ENCODE results near the gene TRIO.

The TRIO gene

GRCh38 chr5:14264605-14265316 is 121.6 kb downstream of the TRIO start (continued):
- TF ChIP-seq, protein P1, sequence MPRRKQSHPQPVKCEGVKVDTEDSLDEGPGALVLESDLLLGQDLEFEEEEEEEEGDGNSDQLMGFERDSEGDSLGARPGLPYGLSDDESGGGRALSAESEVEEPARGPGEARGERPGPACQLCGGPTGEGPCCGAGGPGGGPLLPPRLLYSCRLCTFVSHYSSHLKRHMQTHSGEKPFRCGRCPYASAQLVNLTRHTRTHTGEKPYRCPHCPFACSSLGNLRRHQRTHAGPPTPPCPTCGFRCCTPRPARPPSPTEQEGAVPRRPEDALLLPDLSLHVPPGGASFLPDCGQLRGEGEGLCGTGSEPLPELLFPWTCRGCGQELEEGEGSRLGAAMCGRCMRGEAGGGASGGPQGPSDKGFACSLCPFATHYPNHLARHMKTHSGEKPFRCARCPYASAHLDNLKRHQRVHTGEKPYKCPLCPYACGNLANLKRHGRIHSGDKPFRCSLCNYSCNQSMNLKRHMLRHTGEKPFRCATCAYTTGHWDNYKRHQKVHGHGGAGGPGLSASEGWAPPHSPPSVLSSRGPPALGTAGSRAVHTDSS (tag by site-specific recombination; IDR thresholded peaks at IDR 0.05): no peak; the same call in 1 of the 2 replicates
- TF ChIP-seq ZNF701 (tag by site-specific recombination; IDR thresholded peaks at IDR 0.05) (no peak), ZNF266 (tag by site-specific recombination; IDR thresholded peaks at IDR 0.05; ENCODE audit: low read depth) (no peak), SALL2 (tag by site-specific recombination; IDR thresholded peaks at IDR 0.05; ENCODE audit: borderline replicate concordance) (no peak), ZBTB17 (tag by site-specific recombination; IDR thresholded peaks at IDR 0.05) (peak; percentile 91), KLF9 (tag by site-specific recombination; IDR thresholded peaks at IDR 0.05; ENCODE audit: low read depth) (peak; percentile 77), ZNF48 (tag by site-specific recombination; IDR thresholded peaks at IDR 0.05) (no peak), ZNF76 (tag by site-specific recombination; IDR thresholded peaks at IDR 0.05; ENCODE audit: borderline replicate concordance, low read depth) (peak; percentile 58; the same call in 1 of the 2 replicates), ZNF548 (tag by site-specific recombination; IDR thresholded peaks at IDR 0.05) (no peak), ZNF629 (tag by site-specific recombination; IDR thresholded peaks at IDR 0.05) (peak; percentile 91), SCRT1 (tag by site-specific recombination; IDR thresholded peaks at IDR 0.05; ENCODE audit: borderline replicate concordance) (no peak), ZNF529 (tag by site-specific recombination; IDR thresholded peaks at IDR 0.05; ENCODE audit: insufficient replicate concordance) (no peak), ZNF549 (tag by site-specific recombination; IDR thresholded peaks at IDR 0.05) (peak; percentile 96), ZNF341 (tag by site-specific recombination; IDR thresholded peaks at IDR 0.05; ENCODE audit: low read depth) (peak; percentile 51; the same call in 1 of the 2 replicates), ZNF433 (tag by site-specific recombination; IDR thresholded peaks at IDR 0.05; ENCODE audit: low read depth) (no peak), ZBTB48 (tag by site-specific recombination; IDR thresholded peaks at IDR 0.05) (no peak; the same call in 1 of the 2 replicates)
- TF ChIP-seq, protein P2, sequence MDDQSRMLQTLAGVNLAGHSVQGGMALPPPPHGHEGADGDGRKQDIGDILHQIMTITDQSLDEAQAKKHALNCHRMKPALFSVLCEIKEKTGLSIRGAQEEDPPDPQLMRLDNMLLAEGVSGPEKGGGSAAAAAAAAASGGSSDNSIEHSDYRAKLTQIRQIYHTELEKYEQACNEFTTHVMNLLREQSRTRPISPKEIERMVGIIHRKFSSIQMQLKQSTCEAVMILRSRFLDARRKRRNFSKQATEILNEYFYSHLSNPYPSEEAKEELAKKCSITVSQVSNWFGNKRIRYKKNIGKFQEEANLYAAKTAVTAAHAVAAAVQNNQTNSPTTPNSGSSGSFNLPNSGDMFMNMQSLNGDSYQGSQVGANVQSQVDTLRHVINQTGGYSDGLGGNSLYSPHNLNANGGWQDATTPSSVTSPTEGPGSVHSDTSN (CRISPR knock-in tag; IDR thresholded peaks at IDR 0.05): no peak
- TF ChIP-seq, protein P3, sequence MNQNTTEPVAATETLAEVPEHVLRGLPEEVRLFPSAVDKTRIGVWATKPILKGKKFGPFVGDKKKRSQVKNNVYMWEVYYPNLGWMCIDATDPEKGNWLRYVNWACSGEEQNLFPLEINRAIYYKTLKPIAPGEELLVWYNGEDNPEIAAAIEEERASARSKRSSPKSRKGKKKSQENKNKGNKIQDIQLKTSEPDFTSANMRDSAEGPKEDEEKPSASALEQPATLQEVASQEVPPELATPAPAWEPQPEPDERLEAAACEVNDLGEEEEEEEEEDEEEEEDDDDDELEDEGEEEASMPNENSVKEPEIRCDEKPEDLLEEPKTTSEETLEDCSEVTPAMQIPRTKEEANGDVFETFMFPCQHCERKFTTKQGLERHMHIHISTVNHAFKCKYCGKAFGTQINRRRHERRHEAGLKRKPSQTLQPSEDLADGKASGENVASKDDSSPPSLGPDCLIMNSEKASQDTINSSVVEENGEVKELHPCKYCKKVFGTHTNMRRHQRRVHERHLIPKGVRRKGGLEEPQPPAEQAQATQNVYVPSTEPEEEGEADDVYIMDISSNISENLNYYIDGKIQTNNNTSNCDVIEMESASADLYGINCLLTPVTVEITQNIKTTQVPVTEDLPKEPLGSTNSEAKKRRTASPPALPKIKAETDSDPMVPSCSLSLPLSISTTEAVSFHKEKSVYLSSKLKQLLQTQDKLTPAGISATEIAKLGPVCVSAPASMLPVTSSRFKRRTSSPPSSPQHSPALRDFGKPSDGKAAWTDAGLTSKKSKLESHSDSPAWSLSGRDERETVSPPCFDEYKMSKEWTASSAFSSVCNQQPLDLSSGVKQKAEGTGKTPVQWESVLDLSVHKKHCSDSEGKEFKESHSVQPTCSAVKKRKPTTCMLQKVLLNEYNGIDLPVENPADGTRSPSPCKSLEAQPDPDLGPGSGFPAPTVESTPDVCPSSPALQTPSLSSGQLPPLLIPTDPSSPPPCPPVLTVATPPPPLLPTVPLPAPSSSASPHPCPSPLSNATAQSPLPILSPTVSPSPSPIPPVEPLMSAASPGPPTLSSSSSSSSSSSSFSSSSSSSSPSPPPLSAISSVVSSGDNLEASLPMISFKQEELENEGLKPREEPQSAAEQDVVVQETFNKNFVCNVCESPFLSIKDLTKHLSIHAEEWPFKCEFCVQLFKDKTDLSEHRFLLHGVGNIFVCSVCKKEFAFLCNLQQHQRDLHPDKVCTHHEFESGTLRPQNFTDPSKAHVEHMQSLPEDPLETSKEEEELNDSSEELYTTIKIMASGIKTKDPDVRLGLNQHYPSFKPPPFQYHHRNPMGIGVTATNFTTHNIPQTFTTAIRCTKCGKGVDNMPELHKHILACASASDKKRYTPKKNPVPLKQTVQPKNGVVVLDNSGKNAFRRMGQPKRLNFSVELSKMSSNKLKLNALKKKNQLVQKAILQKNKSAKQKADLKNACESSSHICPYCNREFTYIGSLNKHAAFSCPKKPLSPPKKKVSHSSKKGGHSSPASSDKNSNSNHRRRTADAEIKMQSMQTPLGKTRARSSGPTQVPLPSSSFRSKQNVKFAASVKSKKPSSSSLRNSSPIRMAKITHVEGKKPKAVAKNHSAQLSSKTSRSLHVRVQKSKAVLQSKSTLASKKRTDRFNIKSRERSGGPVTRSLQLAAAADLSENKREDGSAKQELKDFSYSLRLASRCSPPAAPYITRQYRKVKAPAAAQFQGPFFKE (tag by site-specific recombination; IDR thresholded peaks at IDR 0.05; ENCODE audit: borderline replicate concordance): no peak
- TF ChIP-seq, protein P4, sequence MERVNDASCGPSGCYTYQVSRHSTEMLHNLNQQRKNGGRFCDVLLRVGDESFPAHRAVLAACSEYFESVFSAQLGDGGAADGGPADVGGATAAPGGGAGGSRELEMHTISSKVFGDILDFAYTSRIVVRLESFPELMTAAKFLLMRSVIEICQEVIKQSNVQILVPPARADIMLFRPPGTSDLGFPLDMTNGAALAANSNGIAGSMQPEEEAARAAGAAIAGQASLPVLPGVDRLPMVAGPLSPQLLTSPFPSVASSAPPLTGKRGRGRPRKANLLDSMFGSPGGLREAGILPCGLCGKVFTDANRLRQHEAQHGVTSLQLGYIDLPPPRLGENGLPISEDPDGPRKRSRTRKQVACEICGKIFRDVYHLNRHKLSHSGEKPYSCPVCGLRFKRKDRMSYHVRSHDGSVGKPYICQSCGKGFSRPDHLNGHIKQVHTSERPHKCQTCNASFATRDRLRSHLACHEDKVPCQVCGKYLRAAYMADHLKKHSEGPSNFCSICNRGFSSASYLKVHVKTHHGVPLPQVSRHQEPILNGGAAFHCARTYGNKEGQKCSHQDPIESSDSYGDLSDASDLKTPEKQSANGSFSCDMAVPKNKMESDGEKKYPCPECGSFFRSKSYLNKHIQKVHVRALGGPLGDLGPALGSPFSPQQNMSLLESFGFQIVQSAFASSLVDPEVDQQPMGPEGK (tag by site-specific recombination; IDR thresholded peaks at IDR 0.05): peak; percentile 51; the same call in 1 of the 2 replicates
- TF ChIP-seq, protein P5, sequence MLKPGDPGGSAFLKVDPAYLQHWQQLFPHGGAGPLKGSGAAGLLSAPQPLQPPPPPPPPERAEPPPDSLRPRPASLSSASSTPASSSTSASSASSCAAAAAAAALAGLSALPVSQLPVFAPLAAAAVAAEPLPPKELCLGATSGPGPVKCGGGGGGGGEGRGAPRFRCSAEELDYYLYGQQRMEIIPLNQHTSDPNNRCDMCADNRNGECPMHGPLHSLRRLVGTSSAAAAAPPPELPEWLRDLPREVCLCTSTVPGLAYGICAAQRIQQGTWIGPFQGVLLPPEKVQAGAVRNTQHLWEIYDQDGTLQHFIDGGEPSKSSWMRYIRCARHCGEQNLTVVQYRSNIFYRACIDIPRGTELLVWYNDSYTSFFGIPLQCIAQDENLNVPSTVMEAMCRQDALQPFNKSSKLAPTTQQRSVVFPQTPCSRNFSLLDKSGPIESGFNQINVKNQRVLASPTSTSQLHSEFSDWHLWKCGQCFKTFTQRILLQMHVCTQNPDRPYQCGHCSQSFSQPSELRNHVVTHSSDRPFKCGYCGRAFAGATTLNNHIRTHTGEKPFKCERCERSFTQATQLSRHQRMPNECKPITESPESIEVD (tag by site-specific recombination; IDR thresholded peaks at IDR 0.05): peak; percentile 97
- TF ChIP-seq, protein P6, sequence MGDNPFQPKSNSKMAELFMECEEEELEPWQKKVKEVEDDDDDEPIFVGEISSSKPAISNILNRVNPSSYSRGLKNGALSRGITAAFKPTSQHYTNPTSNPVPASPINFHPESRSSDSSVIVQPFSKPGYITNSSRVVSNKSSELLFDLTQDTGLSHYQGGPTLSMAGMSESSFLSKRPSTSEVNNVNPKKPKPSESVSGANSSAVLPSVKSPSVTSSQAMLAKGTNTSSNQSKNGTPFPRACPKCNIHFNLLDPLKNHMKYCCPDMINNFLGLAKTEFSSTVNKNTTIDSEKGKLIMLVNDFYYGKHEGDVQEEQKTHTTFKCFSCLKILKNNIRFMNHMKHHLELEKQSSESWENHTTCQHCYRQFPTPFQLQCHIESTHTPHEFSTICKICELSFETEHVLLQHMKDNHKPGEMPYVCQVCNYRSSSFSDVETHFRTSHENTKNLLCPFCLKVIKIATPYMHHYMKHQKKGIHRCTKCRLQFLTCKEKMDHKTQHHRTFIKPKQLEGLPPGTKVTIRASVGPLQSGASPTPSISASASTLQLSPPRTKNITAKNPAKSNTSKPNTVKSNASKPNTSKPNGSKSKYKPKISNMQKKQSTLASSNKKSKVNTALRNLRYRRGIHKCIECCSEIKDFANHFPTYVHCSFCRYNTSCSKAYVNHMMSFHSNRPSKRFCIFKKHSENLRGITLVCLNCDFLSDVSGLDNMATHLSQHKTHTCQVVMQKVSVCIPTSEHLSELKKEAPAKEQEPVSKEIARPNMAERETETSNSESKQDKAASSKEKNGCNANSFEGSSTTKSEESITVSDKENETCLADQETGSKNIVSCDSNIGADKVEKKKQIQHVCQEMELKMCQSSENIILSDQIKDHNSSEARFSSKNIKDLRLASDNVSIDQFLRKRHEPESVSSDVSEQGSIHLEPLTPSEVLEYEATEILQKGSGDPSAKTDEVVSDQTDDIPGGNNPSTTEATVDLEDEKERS (tag by site-specific recombination; IDR thresholded peaks at IDR 0.05): no peak
- TF ChIP-seq, protein P7, sequence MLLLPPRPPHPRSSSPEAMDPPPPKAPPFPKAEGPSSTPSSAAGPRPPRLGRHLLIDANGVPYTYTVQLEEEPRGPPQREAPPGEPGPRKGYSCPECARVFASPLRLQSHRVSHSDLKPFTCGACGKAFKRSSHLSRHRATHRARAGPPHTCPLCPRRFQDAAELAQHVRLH (tag by site-specific recombination; IDR thresholded peaks at IDR 0.05): no peak
